ENCODE measurements around the gene PGK1. TPM values are rescaled to one million over a fixed set of nuclear protein-coding genes. Genes with fewer than 3 reads are reported as not detected.
A peak's percentile ranks its signal among the peaks of the same experiment; 100 is the strongest.
"Not testable (repeated sequence)": the region's sequence is repeated elsewhere in the genome, so short reads cannot be mapped to it uniquely, and the experiment has no call there.

PGK1 gene
- polyA plus RNA-seq, 4 donors: 306 to 414 (median 379) TPM

DNA sequence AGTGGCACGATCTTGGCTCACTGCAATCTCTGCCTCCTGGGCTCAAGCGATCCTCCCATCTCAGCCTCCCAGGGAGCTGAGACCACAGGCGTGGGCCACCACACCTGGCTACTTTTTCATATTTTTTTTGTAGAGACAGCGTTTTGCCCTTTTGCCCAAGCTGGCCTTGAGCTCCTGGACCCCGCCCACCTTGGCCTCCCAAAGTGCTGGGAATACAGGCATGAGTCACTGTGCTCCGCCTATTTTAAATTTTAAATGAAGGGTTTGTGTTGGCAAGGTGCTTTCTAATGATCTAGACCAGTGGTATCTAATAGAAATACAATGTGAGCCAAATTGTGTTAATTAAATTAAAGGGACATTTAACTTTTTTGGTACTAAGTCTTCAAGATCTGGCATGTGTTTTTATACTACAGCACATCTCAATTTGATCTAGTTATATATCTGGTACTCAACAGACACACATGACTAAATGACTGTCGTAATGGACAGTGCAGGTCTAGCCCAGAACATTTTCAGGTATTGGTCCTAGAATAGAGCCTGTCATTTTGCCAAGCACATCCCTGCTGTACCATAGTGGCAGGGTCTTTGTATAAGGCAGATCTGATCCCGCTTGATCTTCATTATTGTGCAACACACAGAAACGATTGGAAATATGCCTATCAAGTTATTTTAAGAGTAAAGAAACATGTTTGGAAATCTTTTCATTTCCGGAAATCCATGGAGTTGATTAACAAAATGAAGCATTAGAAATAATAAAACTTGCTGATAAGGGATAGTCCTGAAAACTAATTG, 7.3 kb downstream of the PGK1 start:
- no peak for DNase-seq (ENCODE audit: low read depth in 4 of 4, low spot score in 2 of 4)

DNA sequence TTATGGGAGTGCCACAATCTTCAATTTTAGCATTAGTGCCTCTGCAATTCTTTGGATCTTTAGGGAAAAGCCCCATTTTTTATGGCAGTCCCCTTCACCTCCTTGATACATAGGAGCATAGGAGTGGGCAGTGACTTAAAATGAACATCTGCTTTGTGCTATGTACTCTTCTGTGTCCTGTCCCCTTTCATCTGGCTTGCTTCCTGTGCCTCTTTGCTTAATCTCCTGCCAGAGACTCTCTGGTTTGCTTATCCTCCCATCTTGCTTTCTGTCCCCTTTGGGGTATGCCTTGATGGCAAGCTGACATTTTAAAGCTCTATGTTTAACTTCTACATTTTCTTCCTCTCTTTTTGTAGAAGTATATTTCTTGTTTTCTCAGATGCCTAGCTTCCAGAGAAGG, 12.3 kb downstream of the PGK1 start:
- DNase-seq (ENCODE audit: low read depth in 4 of 4, low spot score in 2 of 4): no peak

DNA sequence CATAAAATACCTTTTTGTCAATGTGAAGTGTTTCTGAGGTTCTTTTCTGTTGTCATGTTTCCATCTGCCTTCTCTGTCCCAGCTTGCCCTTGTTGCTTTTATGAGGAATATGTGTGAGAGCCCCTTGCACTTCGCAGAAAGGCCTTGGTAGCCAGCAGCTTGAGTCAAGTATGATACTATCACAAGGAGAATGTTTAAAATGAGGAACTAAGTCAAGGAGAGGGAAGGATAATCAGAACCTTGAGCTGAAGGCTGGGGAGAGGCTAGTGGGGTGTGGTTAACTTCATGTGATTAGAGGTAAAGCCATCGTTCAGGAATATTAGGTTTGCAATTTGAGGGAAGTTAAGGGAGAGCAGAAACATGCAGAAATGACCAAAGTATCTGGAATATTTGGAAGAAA, 12.7 kb downstream of the PGK1 start:
- no peak for DNase-seq (ENCODE audit: low read depth in 4 of 4, low spot score in 2 of 4)

DNA sequence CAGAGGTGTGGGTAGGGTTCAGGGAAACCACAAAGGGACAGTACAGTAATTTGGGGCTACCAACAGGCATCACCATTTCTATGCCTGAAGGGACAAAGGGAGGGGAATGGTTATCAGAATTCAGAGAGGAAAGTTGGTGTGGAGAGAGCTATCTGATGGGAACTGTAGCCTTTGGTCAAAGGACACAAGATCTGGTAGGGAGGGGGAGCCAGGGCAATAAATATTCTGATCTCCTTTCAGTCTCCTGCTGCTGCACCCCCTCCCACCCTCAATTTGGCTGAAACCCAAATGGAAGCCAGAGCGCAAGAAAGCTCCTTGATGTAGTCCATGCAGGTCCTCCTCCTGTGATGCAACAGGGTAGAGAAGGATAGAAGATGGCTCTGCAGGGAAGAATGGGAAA, 14.6 kb downstream of the PGK1 start:
- DNase-seq (ENCODE audit: low read depth in 4 of 4, low spot score in 2 of 4): no peak

DNA sequence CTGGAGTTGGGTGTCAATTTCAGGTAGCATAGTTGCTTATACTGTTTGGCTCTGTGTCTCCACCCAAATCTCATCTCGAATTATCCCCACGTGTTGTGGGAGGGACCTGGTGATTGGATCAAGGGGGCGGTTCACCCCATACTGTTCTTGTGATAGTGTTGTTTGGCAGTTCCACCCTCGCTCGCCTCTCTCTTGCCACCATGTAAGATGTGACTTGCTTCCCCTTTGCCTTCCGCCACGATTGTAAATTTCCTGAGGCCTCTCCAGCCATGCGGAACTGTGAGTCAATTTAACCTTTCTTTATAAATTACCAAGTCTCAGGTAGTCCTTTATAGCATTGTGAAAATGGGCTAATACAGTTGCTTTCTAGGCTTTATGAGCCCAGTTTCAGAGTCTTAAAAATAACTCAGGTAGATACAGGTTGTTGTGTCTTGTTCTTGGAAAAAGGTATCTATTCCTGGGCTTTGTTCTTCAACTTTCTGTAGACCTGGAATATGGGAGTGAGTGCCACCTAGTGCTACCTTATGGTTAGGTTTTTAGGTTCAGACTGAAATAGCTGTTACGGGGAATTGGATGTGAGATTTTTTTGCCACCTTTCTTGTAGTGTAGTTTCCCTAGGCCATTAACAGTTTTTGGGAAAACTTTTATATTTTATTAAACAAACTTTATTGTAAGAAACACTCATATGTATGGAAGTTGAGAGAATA, 15.6 kb downstream of the PGK1 start:
- no peak for DNase-seq (ENCODE audit: low read depth in 4 of 4, low spot score in 2 of 4)

DNA sequence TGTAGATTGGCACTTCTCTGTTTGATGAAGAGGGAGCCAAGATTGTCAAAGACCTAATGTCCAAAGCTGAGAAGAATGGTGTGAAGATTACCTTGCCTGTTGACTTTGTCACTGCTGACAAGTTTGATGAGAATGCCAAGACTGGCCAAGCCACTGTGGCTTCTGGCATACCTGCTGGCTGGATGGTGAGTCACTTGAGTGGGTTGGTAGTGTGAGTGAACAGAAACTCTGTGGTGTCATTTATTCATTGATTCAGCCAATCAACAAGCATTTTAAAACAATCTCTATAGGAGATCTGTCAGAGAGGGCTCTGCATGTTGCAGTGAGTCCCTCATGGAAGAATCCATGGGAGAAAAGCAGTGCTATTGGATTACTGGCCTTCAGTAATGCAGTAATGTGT, 19.1 kb downstream of the PGK1 start:
- no peak for DNase-seq (ENCODE audit: low read depth in 4 of 4, low spot score in 2 of 4)

DNA sequence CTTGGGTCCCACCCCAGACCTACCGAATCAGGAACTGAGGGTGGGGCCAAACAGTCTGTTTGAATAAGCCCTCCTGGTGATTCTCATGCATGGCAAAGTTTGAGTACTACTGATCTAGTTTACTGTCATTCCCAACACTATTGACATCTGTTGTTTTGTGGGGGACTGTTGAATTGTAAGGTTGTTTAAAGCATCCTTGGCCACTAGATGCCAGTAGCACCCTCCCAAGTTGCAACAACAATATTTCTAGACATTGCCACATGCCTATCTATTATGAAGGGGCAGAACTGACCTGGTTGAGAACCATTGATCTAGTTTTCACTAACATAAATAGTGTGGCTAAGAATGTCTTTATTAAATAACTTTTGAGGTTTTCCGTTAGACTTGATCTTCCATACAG, 20.3 kb downstream of the PGK1 start:
- DNase-seq (ENCODE audit: low read depth in 4 of 4, low spot score in 2 of 4): no peak

DNA sequence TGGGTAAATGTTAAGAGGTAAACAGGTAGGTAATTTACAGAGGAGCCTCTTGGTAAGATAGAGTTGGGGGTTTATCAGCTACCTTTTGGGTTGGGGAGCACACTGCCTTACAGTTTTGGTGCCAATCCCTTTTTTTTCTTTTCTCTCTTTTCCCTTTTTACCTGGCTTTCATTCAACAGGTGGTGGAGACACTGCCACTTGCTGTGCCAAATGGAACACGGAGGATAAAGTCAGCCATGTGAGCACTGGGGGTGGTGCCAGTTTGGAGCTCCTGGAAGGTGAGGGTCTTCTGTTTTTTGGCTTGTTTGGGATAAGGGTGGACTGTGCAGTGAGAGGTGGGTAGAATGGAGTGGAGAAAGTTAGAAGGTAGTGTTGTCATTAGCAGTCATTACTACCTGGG, 21.1 kb downstream of the PGK1 start:
- DNase-seq (ENCODE audit: low read depth in 4 of 4, low spot score in 2 of 4): no peak

DNA sequence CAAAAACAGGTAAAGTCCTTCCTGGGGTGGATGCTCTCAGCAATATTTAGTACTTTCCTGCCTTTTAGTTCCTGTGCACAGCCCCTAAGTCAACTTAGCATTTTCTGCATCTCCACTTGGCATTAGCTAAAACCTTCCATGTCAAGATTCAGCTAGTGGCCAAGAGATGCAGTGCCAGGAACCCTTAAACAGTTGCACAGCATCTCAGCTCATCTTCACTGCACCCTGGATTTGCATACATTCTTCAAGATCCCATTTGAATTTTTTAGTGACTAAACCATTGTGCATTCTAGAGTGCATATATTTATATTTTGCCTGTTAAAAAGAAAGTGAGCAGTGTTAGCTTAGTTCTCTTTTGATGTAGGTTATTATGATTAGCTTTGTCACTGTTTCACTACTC, 21.7 kb downstream of the PGK1 start:
- not testable (repeated sequence) for DNase-seq (ENCODE audit: low read depth in 4 of 4, low spot score in 2 of 4)

DNA sequence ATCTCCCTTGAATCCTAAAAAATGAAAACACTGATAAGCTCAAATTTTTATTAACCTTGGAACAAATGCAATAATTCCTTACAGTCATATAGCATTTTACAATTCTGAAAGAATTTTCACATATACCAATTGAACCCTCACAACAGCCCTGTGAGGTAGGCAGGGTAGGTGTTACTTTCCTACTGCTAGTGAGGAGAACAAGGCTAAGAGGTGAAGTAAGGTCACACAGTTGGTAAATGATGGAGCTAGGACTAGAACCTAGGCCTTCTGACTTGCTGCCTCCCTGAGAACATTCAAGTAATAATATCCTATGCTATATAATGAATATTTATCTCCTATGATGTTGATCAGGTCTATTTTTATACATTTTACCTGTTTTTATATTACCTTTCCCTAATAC, 25.7 kb downstream of the PGK1 start:
- DNase-seq (ENCODE audit: low read depth in 4 of 4, low spot score in 2 of 4): no peak

DNA sequence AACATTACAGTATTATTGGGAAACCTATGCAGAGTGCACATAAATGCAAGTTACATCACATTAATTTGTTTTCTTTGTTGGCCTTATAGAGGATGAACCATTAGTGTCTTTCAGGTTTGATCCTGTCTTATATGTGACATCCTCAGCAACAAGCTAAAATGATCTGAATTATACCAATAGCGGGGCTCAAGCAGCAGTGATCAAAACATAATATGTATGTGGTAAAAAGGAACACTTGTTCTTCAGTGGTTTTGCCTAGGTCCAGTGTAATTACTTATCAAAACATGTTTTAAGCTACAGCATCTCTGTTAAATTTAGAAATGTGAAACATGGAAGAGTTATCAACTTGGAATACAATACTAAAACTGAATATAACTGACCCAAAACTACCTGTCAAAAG, 26.3 kb downstream of the PGK1 start:
- DNase-seq (ENCODE audit: low read depth in 4 of 4, low spot score in 2 of 4): no peak

DNA sequence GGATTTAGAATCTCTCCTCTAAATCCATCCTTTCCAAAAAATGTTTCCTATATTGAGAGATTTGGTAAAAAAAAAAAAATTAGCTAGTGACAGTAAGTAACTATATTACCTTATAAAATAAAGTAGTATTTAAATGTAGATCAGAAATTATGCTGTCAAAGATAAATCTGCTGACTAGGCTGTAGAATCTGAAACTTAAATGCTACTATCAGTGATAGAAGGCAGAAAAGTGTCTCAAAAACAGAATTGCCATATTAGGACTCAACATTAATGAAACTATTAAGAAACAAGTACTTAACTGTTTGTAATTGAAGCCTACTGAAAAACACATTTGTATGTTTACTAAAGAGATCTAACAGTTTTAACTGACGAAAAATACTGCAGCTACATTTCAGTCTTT, 27.1 kb downstream of the PGK1 start:
- no peak for DNase-seq (ENCODE audit: low read depth in 4 of 4, low spot score in 2 of 4)

DNA sequence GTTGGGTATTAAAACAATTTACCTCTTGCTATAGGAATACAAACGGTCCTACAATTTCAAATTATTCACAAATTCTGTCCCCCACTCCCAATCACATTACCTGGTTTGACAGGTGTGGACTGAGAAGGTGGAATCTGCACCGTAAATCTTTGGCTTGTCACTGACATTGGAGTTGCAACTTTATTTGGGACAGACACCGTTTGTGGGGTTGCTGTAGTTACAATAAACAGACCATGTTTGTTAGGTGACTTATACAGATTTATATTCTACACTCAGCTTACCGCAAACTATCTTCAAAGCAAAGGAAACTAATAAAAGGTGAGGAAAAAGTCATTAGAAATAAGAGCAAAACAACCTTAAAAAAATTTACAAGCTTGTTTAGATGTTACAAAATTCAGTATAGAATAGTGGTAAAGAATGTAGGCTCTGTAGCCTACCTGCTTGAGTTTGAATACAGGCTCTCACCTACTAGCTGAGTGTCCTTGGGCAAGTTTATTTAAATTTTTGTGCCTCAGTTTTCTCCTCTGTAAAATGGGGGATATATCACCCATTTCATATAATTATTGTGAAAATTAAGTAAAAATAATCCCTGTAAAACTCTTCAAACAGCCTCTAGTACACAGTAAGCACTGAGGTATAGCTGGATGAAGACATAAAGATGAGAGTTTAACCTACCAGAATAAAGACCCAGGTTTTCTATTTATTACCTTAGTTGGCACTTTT, 29.4 kb downstream of the PGK1 start:
- DNase-seq (ENCODE audit: low read depth in 4 of 4, low spot score in 2 of 4): no peak

DNA sequence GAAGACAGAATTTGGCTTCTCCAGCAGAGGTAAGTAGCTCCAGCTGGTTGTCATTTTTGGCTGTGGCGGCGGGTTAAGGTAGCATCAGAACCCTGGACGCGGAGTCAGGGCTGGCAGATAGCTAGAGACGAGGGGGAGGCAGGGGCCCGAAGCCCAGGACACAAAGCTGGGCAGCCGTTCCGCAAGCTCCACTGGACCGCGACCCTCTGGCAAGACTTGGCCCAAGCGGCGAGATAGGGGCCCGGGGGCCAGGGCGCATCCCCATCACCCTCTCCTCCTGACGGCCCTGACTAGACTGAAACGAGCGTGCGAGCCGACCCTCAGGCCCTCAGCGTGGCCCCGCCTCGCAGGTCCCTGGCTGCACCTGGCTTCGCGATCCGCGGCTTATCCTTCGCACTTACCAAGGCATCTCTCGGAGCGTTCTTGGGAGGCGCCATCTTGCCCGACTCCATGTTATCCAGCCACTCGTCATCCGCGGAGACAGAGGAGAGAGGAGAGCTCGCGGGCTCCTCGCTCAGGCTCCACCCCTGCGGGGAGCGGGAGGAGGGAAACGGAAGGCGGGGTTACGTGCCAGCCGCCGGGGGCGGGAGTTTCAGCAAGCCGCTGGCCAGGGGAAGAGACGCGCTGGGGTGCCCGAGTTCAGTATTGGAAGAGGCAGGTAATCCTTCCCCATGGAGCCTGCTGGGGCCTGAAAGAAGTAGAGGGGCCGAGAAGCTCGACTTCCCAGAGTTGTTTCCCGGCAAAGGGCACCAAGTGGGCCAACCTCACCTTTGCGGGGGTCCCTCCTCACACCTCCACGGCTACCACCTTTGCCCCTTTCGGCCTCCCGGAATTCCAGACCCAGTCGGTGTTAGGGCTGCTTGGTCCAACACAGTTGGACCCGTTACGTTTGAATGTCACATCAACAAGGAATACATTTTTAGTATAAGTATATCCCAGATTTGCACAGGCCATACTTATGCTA, 35.4 kb downstream of the PGK1 start, which contains the start of gene TAF9B:
Gene TAF9B, minus strand, starts transcription at position 491 of the 964 bp plus-strand sequence. Its CDS starts 39 bp downstream, at position 452.
- DNase-seq (ENCODE audit: low read depth in 4 of 4, low spot score in 2 of 4): peak; percentile 31 to 71 (median 57)

DNA sequence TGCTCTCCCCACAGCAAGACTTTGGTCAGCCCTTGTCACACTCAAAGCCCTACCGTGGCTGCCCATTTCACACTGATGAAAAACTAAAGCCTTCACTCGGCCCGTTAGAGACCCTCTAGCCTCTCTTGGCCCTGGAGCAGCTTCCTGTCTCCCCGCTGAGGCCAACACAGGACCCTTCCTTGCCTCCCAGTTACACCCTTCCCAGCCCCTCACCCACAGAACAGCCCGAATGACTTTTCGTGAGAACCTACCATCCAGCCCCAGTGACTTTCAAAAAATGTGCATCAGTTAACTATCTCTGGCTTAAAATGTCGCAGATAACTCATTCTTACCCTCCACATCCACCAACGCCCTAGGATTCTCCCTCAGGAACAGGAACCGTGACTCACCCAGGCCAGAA, 36.2 kb downstream of the PGK1 start:
- DNase-seq (ENCODE audit: low read depth in 4 of 4, low spot score in 2 of 4): no peak

DNA sequence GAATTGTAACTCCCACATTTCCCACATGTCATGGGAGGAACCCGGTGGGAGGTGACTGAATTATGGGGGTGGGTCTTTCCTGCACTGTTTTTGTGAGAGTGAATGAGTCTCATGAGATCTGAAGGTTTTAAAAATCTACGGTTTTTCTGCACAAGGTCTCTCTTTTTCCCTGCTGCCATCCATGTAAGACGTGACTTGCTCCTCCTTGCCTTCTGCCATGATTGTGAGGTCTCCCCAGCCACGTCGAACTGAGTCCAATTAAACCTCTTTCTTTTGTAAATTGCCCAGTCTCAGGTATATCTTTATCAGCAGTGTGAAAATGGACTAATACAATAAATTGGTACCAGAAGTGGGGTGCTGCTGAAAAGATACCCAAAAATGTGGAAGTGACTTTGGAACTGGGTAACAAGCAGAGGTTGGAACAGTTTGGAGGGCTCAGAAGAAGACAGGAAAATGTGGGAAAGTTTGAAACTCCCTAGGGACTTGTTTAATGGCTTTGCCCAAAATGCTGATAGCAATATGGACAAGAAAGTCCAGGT, 43.0 kb downstream of the PGK1 start:
- not testable (repeated sequence) for DNase-seq (ENCODE audit: low read depth in 4 of 4, low spot score in 2 of 4)

DNA sequence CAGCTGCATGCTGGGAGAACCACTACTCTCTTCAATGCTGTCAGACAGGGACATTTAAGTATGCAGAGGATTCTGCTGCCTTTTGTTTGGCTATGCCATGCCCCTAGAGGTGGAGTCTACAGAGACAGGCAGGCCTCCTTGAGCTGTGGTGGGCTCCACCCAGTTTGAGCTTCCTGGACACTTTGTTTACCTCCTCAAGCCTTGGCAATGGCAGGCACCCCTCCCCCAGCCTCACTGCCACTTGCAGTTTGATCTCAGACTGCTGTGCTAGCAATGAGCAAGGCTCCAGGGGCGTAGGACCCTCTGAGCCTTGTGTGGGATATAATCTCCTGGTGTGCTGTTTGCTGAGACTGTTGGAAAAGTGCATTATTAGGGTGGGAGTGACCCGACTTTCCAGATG, 53.3 kb downstream of the PGK1 start:
- DNase-seq (ENCODE audit: low read depth in 4 of 4, low spot score in 2 of 4): not testable (repeated sequence)

DNA sequence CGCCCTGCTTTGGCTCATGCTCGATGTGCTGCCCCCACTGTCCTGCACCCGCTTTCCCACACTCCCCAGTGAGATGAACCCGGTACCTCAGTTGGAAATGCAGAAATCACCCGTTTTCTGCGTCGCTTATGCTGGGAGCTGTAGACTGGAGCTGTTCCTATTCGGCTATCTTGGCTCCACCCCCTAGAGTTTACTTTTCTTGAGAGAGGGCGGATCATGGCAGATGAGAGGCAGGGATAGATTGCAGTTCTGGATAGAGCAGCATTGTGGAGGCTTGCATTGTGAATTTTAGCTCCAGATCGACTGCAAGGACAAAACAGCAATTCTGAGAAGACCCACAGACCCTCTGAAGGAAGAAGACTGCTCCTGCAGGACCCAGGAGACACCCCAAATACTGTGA, 53.8 kb downstream of the PGK1 start:
- not testable (repeated sequence) for DNase-seq (ENCODE audit: low read depth in 4 of 4, low spot score in 2 of 4)

DNA sequence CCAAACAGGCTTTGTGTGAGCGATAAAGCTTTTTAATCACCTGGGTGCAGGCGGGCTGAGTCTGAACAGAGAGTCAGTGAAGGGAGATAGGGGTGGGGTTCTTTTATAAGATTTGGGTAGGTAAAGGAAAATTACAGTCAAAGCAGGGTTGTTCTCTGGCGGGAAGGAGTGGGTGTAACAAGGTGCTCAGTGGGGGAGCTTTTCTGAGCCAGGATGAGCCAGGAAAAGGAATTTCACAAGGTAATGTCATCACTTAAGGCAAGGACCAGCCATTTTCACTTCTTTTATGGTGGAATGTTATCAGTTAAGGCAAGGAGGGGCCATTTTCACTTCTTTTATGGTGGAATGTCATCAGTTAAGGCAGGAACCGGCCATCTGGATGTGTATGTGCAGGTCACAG, 56.7 kb downstream of the PGK1 start:
- not testable (repeated sequence) for DNase-seq (ENCODE audit: low read depth in 4 of 4, low spot score in 2 of 4)

DNA sequence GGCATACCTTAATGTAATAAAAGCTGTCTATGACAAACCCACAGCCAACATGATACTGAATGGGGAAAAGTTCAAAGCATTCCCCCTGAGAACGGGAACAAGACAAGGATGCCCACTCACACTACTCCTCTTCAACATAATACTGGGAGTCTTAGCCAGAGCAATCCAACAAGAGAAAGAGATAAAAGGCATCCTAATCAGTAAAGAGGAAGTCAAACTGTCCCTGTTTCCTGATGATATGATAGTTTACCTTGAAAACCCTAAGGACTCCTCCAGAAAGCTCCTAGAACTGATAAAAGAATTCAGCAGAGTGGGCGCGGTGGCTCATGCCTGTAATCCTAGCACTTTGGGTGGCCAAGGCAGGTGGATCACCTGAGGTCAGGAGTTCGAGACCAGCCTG, 59.1 kb downstream of the PGK1 start:
- not testable (repeated sequence) for DNase-seq (ENCODE audit: low read depth in 4 of 4, low spot score in 2 of 4)

Measured in left renal cortex interstitium (tissue), 4 donors.